ENCODE results near the gene C18orf54.
"Not testable (repeated sequence)": the region's sequence is repeated elsewhere in the genome, so short reads cannot be mapped to it uniquely, and the experiment has no call there.

Gene C18orf54

DNA sequence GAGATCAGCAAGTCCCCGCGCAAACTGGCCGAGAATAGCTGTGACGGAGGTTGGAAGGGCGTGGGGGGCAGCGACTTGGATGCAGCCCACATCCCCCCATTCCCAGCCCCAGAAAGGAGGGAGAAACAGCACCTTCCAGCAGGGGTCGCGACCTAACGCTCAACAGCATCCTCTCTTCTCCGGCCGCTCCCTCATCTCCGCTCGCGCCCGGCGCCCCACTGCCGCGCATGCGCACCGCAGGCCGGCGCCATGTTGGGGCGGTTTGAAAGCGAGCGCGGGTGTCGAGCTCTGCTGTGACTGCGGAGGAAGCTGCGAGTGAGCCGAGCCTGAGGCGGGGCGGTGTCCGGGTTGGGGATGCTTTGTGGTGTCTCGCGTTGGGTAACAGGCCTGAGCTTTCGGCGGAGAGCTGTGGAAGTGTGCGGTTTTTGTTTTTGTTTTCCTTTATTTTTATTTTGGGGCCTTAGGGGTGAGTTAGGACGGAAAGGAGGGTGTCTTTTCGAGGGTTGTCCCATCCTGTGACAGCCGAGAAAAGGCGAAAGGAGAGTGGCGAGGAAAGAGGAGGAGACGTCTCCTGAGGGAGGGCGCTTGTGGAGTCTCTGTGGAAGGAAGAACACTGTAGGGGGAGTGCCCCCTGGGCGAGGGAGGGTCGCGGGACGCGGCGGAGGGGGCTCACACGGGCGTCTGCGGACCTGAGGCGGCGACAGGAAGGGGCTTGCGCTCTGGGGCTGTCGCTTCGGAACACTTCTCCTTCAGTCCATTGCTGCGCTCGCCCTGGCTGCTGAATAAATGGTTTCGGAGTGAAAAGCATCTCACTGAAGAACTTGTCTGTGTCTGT, at the start of gene C18orf54, which contains the start of gene STARD6:
TSS of gene C18orf54 (plus strand) at position 247 of the 835 bp plus-strand sequence. CDS start 2,667 bp downstream, outside the sequence.
TSS of gene STARD6 (minus strand) at position 199 of the 835 bp plus-strand sequence. CDS start 3,285 bp downstream, outside the sequence.
- peak; percentile 98 for DNase-seq (ENCODE audit: low spot score)

DNA sequence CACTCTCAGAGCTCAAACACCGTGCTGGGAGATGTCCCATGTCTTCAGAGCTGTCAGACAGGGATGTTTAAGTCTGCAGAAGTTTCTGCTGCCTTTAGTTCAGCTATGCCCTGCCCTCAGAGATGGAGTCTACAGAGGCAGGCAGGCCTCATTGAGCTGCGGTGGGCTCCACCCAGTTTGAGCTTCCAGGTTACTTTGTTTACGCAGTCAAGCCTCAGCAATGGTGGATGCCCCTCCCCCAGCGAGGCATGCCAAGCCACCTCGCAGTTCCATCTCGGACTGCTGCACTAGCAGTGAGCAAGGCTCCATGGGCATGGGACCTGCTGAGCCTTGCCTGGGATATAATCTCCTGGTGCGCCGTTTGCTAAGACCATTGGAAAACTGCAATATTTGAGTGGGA, 48.1 kb upstream of the C18orf54 start:
- DNase-seq (ENCODE audit: low spot score), result not testable (repeated sequence)

DNA sequence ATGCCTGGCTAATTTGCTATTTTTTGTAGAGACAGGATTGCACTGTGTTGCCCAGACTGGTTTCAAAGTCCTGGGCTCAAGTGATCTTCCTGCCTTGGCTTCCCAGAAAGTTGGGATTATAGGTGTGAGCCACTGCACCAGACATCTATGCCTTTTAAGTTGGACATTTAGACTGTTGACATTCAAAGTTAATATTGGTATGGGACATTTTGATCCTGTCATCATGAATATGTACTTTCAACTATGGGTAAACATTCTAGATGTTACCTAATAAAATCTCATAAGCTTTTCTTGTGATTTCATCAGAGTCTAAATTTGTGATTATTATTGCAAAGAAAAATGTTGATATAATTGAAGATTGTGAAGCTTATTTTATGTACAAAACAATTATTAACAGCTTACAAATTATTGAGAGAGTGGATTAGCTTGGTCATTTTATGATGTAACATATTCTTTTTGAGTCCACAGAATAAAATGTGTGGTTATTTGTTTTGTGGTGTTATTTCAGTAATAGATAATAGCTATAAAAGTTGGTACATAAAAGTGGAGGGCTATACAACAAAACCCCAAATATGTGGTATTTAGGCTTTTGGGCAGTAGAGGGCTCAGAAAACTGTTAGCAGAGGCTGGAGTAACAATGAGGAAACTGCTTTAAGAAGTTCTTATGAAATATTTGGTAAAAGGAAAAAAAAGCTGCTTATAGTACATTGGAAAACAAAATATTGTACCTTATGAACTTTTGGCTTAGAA, 41.5 kb upstream of the C18orf54 start:
- no peak for DNase-seq (ENCODE audit: low spot score)

DNA sequence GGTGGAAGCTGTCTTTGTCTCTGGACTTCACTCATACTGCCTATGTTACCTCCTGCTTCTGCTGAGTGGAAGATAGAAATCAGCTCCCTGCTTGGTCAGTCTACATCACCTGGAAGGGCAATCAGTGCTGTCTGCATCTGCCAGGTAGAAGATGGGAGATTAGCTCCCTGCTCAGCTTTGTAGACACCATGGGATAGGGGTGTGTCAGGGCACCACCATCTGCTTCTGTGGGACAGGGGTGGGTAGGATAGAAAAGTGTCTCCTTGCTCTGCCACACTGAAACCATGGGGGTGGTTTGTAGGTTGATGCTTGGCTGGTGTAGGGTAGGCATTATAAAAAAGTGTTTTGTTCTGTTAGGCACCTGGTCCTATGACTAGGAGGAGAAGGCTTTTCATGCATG, 34.1 kb upstream of the C18orf54 start:
- no peak for DNase-seq (ENCODE audit: low spot score)

DNA sequence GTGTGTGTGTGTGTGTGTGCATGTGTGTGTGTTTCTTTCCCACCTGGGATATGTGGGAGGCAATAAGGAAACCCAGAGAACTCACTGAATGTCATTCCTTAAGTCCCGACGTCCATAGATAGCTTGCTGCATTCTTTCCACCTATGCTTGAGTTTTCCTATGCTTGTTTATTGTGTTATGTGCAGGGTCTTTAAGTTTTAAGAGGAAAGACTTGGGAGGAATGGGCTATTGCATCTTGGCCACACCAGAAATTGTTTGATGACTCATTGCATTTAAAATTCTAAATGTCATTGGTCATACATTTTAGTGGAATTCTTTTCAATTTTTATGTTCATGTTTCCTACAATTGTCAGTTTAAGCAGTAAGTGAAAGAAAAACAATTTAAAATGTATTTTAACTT, 33.7 kb upstream of the C18orf54 start:
- no peak for DNase-seq (ENCODE audit: low spot score)

DNA sequence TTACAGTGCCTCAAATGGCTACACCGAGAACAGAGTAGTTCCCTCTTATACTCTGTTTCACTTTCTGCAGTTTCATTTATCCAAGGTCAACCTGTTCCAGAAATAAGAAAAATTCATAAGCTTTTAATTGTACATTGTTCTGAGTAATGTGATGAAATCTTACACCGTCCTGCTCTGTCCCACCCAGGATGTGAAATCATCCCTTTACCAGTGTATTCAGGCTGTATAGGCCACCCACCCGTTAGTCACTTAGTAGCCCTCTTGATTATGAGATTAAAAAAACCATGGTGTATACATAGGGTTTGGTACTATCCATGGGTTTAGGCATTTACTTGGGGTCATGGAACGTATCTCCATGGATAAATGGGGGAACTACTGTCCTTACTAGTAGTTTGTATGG, 29.9 kb upstream of the C18orf54 start:
- no peak for DNase-seq (ENCODE audit: low spot score)

DNA sequence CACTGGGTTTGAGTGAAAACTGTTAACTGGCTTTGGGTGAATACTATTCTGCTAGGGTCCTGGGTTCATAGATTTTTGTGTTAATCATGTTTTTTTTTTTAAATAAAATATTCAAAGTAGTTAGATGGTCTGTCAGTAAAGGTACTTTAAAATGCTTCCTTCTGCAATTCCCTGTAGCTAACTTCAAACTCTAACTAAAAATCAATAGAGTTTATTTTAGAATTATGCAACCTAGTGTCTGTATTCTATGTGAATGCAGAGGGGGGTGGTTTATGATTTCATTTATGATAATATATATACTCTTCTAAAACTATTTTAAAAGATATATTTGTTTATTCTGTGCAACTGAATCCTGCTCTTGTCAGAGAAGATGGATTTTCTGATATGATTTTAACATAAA, 27.9 kb upstream of the C18orf54 start:
- DNase-seq (ENCODE audit: low spot score), result no peak

DNA sequence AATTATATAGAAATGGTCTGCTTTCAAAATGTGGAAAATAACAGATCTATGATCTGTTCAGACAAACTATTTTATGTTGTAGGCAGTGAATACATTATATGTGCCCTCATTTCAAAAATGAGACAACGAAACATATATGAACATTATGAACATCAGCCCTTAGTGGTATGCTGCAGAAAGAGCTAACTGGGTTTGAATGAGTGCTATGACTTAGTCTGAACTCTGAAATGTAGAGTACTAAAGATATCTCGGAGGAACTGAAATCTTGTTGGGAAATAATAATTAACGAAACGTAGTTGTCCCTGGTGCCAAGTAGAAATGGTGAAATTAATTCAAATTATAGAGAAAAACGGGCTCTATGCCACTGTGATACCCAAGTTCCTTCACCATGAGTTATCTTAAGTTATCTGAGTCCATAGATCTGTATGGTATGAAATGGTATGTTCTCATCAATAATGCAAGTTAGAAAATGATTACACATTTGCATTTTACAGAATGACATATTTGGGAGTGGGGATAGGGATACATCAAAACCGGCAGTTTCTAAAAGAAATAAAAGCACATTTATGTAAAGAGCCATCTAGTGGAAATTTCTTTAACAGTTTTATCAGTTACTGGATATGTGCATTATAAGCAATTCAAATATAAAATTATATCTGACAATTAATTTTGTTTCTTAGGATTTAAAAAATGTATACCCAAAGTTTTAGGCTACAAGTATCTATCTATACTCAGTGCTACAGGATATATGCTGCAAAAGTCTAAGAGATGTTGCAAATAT, 26.7 kb upstream of the C18orf54 start:
- DNase-seq (ENCODE audit: low spot score), result no peak

DNA sequence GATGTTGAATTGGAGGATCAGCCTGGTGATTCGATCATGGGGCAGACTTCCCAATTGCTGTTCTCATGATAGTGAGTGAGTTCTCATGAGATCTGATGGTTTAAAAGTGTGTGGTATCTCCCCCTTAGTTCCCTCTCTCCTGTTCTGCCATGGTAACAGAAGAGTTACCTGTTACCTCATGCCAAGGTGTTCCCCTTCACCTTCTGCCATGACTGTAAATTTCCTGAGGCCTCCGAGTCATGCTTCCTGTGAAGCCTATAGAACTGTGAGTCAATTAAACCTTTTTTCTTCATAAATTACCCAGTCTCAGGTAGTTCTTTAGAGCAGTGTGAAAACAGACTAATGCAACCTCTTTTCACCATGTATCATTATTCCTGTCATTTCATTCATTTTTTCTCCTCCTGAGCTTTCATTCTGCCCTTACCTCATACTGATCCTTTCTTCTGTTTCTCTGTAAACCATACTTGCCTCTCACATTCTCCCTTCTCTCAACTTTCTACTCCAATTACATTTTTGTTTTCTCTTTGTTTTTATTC, 22.0 kb upstream of the C18orf54 start:
- DNase-seq (ENCODE audit: low spot score), result no peak

DNA sequence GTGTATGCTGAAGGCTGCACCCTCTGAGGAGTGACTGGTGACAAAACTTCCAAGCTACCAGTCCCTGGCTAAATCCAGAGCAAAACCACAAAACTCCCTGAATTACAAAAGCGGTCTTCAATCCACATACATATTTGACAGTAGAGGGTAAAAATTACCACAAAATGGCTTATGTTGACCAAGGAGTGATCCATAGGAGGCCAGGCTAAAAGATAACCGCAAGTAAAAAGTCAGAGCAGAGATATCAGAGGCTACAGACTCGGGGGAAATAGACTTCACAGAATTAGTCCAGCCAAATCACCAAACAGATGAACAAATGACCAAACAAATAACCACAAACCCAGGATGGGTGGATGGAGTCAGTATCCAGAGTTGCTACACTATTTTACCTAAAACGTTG, 19.5 kb upstream of the C18orf54 start:
- DNase-seq (ENCODE audit: low spot score), result no peak

DNA sequence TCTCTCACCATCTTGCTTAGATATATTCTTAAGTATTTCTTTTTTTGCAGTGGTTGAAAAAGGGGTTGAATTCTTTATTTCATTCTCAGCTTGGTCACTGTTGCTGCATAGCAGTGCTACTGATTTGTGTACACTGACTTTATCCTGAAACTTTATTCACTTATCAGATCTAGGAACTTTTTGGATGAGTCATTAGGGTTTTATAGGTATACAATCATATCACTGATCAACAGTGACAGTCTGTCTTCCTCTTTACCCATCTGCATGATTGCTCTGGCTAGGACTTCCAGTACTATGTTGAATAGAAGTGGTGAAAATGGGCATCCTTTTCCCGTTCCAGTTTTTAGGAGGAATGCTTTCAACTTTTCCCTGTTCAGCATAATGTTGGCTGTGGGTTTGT, 6.5 kb upstream of the C18orf54 start:
- no peak for DNase-seq (ENCODE audit: low spot score)

DNA sequence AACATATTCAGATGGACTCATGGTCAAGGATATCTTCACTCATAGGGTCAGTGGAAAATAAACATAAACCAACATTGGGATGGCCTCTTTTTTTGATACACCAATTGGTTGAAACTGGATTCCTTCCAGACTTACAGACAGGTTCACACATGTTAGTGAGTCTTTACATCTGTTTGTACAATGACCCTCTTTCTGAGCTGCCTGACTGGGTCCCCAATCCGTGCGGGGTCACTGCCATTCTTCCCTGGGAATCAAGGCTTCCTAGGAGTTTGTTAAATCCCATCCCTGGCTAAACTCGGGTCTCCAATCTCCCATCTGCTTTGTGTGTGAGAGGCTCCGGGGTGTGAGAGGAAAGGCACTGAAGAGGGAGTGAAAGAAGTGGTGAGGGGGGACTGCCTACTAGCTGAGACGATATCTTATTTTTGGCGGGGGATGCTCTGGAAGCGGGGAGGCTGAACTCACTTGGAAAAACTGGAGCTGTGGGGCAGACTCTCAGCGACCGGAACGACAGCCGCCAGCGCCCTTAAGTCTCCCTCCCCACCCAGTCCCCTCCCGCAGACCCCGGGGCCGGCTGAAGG, 535 bp upstream of the C18orf54 start:
- no peak for DNase-seq (ENCODE audit: low spot score)

DNA sequence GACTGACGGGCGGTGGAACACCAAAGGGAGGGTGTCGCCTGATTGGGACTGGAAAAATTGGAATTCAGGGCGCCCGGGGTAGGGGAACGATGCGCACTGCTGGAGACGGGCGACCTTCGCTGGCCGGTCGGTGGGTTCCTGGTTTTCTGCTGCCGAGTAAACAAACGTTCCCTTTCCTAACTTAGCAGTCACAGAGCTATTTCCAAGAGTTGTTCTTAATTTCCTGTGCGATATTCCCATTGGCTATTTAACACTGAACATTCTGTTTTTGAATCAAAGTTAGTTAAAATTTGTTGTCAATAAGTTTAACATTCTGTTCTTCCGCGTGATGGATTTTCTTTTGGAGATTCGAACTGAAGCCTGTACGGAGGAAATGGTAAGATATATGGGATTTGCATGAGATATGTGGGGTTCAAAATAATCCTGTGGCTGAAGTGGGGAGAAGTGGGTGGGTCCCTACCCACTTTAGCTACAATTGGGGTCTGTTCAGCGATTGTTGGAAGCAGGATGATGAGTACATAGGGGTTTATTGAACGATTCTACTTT, 862 bp downstream of the C18orf54 start:
- no peak for DNase-seq (ENCODE audit: low spot score)

DNA sequence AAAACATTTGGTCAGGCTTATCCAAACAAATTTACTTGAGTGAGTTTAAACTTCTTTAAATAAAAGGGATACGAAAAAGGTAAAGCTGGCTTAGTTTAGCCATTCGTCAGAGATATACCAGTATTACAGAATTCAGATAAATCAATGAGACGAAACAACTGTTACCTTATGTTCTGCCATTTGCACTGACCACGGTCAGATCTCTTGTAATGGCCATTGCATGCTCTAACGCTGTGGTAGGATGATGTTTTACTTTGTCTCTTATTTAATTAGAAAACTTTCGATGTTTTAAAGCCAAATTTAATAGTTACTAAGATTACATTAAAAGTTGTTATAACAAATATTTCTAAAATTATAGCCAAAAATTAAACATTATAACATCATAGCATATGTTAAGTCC, 1.5 kb downstream of the C18orf54 start:
- DNase-seq (ENCODE audit: low spot score), result no peak

DNA sequence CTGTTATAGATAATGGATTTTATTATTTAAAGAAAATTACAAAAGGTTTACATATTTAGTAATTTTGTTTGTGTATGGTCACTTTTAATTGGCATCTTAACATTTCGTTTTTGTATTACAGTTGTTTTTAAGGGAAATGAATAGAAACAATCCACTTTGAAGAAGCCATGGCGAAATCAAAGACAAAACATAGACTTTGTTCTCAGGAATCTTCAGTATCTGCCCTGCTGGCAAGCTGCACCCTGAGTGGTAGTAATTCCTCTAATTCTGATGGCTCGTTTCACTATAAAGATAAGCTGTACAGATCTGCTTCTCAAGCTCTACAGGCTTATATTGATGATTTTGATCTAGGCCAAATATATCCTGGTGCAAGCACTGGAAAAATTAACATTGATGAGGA, 2.7 kb downstream of the C18orf54 start:
- no peak for DNase-seq (ENCODE audit: low spot score)

DNA sequence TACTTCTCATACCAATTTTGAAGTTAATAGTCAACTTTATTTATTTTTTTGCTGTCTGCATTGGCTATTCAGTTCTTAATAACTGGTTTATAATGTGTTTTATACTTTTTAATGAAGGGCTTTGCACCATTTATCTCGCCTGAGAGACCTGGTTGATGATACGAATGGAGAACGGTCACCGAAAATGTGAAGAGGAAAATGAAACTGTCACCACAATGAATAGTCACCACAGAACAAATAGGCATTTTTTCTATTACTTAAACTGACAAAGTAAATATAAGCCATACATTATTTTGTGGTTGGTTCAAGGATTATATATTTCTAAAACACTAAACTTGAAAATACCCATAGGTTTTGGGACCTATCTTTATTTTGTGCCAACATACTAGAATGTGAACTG, 20.4 kb downstream of the C18orf54 start:
- DNase-seq (ENCODE audit: low spot score), result no peak

DNA sequence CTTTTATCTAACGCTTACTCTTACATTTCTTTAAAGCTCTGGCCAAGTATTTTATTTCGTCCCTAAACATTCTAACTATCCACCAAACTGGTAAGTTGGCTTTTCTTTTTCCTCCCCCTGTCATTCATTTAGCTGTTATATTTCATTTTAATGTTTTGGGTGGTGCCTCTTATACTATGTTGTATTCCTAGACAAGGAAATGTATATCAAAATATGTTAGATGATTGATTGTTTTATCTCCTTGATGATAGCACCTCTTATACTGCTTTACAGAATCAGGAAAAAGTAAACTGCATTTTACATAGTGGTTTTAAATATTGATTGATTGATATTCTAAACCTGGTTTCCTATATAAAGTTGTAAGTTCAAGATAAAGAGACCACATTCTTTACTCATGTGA, 23.9 kb downstream of the C18orf54 start:
- no peak for DNase-seq (ENCODE audit: low spot score)

DNA sequence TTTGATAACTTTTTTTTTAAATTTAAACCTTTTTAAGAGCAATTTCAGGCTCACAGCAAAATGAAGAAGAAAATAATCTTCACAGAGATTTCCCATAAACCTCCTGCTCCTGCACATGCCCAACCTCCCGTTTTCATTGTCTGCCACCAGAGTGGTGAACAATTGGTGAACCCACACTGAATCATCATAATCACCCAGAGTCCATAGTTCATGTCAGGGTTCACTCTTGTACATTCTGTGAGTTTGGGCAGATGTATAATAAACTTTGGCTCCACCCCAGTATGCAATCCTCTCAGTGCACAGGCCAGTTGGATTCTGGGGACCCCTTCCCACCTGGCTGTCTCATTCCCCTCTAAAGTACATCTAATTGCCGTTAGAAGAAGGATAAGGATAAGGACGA, 24.4 kb downstream of the C18orf54 start:
- DNase-seq (ENCODE audit: low spot score), result no peak

DNA sequence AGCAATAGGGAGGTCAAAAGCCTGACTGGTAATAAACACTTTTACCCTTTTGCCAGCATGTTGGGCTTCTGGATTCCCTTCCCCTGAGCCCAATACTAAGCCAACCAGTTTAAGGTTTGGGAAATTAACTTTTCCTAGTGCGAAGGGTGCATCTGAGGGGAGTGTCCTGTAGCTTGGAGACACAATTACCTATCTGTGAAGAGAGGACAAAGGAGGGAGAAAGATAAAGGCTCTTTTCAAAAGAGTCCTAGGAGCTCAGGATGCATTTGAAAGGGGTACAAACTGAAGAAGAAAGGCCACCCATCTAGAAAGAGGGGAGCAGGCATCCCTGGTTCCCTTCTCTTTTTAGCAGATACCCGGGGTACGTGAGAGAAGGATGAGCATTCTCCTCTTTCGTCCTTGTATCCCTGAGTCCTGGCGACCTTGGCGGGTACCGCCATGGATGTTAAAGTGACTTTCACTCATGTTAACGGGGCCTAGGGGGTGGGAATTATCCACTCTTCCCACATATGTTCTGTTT, 25.1 kb downstream of the C18orf54 start:
- DNase-seq (ENCODE audit: low spot score), result no peak

DNA sequence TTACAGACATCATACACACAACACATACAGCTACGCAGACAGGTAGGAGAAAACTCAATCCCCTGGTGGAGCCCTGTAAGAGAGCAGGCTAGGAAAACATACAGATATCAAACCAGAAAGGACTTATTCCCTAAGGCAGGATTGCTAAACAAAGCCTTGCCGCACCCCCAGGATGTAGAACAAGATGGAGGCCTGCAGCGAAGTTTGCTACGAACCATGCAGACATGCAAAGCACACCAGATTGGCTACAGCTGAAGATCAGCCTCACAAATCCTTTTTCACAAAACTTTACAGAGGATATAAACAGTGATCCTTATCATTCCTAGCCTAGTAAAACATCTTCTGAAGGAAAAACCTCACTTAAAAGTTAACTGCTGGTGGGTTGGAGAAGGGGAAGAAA, 28.3 kb downstream of the C18orf54 start:
- DNase-seq (ENCODE audit: low spot score), result no peak

DNA sequence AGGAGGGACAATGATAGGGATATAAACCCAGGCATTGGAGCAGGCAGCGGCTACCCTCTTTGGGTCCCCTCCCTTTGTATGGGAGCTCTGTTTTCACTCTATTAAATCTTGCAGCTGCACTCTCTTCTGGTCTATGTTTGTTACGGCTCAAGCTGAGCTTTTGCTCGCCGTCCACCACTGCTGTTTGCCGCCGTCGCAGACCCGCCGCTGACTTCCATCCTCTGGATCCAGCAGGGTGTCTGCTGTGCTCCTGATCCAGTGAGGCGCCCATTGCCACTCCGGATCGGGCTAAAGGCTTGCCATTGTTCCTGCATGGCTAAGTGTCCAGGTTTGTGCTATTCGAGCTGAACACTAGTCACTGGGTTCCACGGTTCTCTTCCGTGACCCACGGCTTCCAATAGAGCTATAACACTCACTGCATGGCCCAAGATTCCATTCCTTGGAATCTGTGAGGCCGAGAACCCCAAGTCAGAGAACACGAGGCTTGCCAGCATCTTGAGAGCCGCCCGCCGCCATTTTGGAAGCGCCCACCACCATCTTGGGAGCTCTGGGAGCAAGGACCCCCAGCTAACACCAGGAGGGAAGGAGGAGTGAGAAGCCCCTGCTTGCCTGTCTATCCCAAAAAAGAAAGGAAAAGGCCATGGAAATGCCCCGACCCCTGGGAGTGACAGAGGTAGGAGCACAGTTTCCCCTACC, 29.2 kb downstream of the C18orf54 start:
- DNase-seq (ENCODE audit: low spot score), result not testable (repeated sequence)

Data from AG08396 (cell line).